Suprapubic skin (tissue), 4 donors: ENCODE measurements around the gene CLDN10. TPM values are rescaled to one million over a fixed set of nuclear protein-coding genes. Genes with fewer than 3 reads are reported as not detected.

Experiments used
- DNase-seq, 2 donors: peaks; one replicate each; pipeline ENCODE4 v3.0.0-alpha.2; 2019; ENCODE audit warnings: low spot score in 2 of 2
- H3K27ac ChIP-seq: fragments of 200-600 bp; sonication (generic); one replicate; pipeline ENCODE4 v1.5.1; 2019
- H3K27me3 ChIP-seq: fragments of 200-600 bp; sonication (generic); one replicate; pipeline ENCODE4 v1.5.1; 2019
- H3K36me3 ChIP-seq: fragments of 200-600 bp; sonication (generic); one replicate; pipeline ENCODE4 v1.5.1; 2019
- H3K4me1 ChIP-seq: fragments of 200-600 bp; sonication (generic); one replicate; pipeline ENCODE4 v1.5.1; 2019
- H3K4me3 ChIP-seq: fragments of 200-600 bp; sonication (generic); one replicate; pipeline ENCODE4 v1.5.1; 2019; ENCODE audit warnings: mild to moderate bottlenecking
- H3K9me3 ChIP-seq: fragments of 200-600 bp; sonication (generic); one replicate; pipeline ENCODE4 v1.5.1; 2019
- CTCF ChIP-seq, 2 donors: fragments of 200-600 bp in 1 of 2; fragments of 450-650 bp in 1 of 2; sonication (generic) in 1 of 2; IDR thresholded peaks; one replicate each; pipeline ENCODE4 v1.5.1; 2016 to 2019; ENCODE audit warnings: antibody characterized with exemption in 2 of 2, mild to moderate bottlenecking in 1 of 2, moderate library complexity in 1 of 2
- EP300 ChIP-seq: sonication (generic); formaldehyde crosslinking; IDR thresholded peaks from one replicate; pipeline ENCODE4 v1.6.1; 2017; ENCODE audit warnings: antibody characterized with exemption
- POLR2A ChIP-seq, 2 donors: fragments of 450-650 bp; IDR thresholded peaks; one replicate each; pipeline ENCODE4 v1.6.1; 2017; ENCODE audit warnings: antibody characterized with exemption in 2 of 2, mild to moderate bottlenecking in 2 of 2, moderate library complexity in 2 of 2
- POLR2AphosphoS5 ChIP-seq, 3 donors: sonication (generic); formaldehyde crosslinking; IDR thresholded peaks; one replicate each; pipeline ENCODE4 v1.6.1; 2017; ENCODE audit warnings: antibody characterized with exemption in 3 of 3
- WGBS: methylation state at CpG from one replicate; pipeline ENCODE4 v1.1.5; 2018; 5-methylcytosine and 5-hydroxymethylcytosine counted together
- total RNA-seq, 4 donors: library from RNA; depleted of rRNA; stranded (reverse); fragments of >200 nt; gene quantifications; one replicate each; pipeline ENCODE4 v1.1.0, GENCODE V29; 2016

Gene CLDN10
- total RNA-seq, 4 donors from 2014 or later = 14.3 to 38.7 (median 22.0) TPM

- H3K4me3 ChIP-seq = no peak overlapping the region
- H3K4me1 ChIP-seq = no peaks in the 10 kb centered on the region
- no peaks in the 10 kb centered on the region for H3K27me3 ChIP-seq
- WGBS = 78% methylated on average over 2 of the region's 2 CpGs
- no peak for DNase-seq
- peaks cover 6% of the 10 kb centered on the region for H3K36me3 ChIP-seq
- no peaks in the 10 kb centered on the region for H3K9me3 ChIP-seq
- TF ChIP-seq EP300 (no peak), POLR2AphosphoS5 (IDR thresholded peaks at IDR 0.05) (no peak), CTCF (IDR thresholded peaks at IDR 0.05) (no peak), POLR2A (IDR thresholded peaks at IDR 0.05) (no peak)
- H3K27ac ChIP-seq = no peak overlapping the region
Measured at GRCh38 chr13:95620030-95620824, 67.7 kb downstream of the CLDN10 start.

GRCh38 chr13:95620825-95621498, 68.4 kb downstream of the CLDN10 start:
- Histone ChIP-seq H3K4me3 (no peak overlapping the region), H3K9me3 (no peaks in the 10 kb centered on the region), H3K27ac (no peak overlapping the region), H3K4me1 (no peaks in the 10 kb centered on the region), H3K27me3 (no peaks in the 10 kb centered on the region), H3K36me3 (peaks cover 6% of the 10 kb centered on the region)
- 73% methylated on average over 10 of the region's 10 CpGs for whole genome bisulfite sequencing
- TF ChIP-seq EP300 (no peak), POLR2A (IDR thresholded peaks at IDR 0.05) (no peak), POLR2AphosphoS5 (IDR thresholded peaks at IDR 0.05) (no peak), CTCF (IDR thresholded peaks at IDR 0.05) (no peak)
- DNase-seq = no peak

GRCh38 chr13:95623141-95623540, 70.6 kb downstream of the CLDN10 start:
- WGBS = 54% methylated on average over 5 of the region's 5 CpGs
- DNase-seq = no peak
- no peak overlapping the region for H3K4me3 ChIP-seq
- no peak overlapping the region for H3K27ac ChIP-seq
- H3K27me3 ChIP-seq = no peaks in the 10 kb centered on the region
- H3K9me3 ChIP-seq = no peaks in the 10 kb centered on the region
- no peaks in the 10 kb centered on the region for H3K4me1 ChIP-seq
- TF ChIP-seq EP300 (no peak), POLR2A (IDR thresholded peaks at IDR 0.05) (no peak), CTCF (IDR thresholded peaks at IDR 0.05) (no peak)
- peaks cover 2% of the 10 kb centered on the region for H3K36me3 ChIP-seq

- Histone ChIP-seq H3K4me1 (no peaks in the 10 kb centered on the region), H3K27ac (no peak overlapping the region), H3K4me3 (no peak overlapping the region), H3K36me3 (peaks cover 1% of the 10 kb centered on the region), H3K27me3 (no peaks in the 10 kb centered on the region), H3K9me3 (no peaks in the 10 kb centered on the region)
- TF ChIP-seq POLR2AphosphoS5 (IDR thresholded peaks at IDR 0.05) (no peak), EP300 (no peak), CTCF (IDR thresholded peaks at IDR 0.05) (peak; percentile 29 to 50), POLR2A (IDR thresholded peaks at IDR 0.05) (no peak)
- no peak for DNase-seq
- WGBS = 20% methylated on average over 5 of the region's 5 CpGs
Measured at GRCh38 chr13:95624020-95624419, 71.5 kb downstream of the CLDN10 start.

GRCh38 chr13:95626768-95627167, 74.2 kb downstream of the CLDN10 start:
- H3K27ac ChIP-seq = no peak overlapping the region
- no peaks in the 10 kb centered on the region for H3K9me3 ChIP-seq
- H3K36me3 ChIP-seq = peaks cover 8% of the 10 kb centered on the region
- DNase-seq = no peak
- TF ChIP-seq POLR2AphosphoS5 (IDR thresholded peaks at IDR 0.05) = no peak
- no peak for TF ChIP-seq EP300
- TF ChIP-seq POLR2A (IDR thresholded peaks at IDR 0.05) = no peak
- no peak for TF ChIP-seq CTCF (IDR thresholded peaks at IDR 0.05)
- H3K4me3 ChIP-seq = no peak overlapping the region
- no peaks in the 10 kb centered on the region for H3K4me1 ChIP-seq
- H3K27me3 ChIP-seq = no peaks in the 10 kb centered on the region
